Measurements from ENCODE around the gene SPRR2F. TPM values are rescaled to one million over a fixed set of nuclear protein-coding genes. Genes with fewer than 3 reads are reported as not detected.

Gene SPRR2F
- total RNA-seq (2022) (not detected in 2 replicates), Bru-seq, nascent RNA (percentile 21 among the genes with signal in this experiment), BruChase-seq, experiment 1, labeled RNA remaining after a 6-hour chase (percentile 20 among the genes with signal in this experiment), BruChase-seq, experiment 2, labeled RNA remaining after a 2-hour chase (percentile 24 among the genes with signal in this experiment)
- long read RNA-seq: 0 reads

- Mint-ChIP-seq H3K4me3 (ENCODE audit: unreplicated experiment) (no peak within 1 kb of the TSS), H3K9me3 (ENCODE audit: unreplicated experiment) (no peaks in the 10 kb centered on the region), H3K27ac (ENCODE audit: low read depth, unreplicated experiment) (no peak within 1 kb of the TSS), H3K36me3 (ENCODE audit: insufficient read depth, unreplicated experiment) (no peaks in the 10 kb centered on the region), H3K27me3 (ENCODE audit: insufficient read depth, unreplicated experiment) (no peaks in the 10 kb centered on the region), H3K4me1 (ENCODE audit: insufficient read depth, unreplicated experiment) (no peaks in the 10 kb centered on the region)
- TF ChIP-seq CTCF (IDR thresholded peaks at IDR 0.05; ENCODE audit: unreplicated experiment): no peak
- CTCF ChIA-PET: interaction anchor here (0.8 to 1.2 kb wide), 2 partner anchors 9 to 244 kb away, joined by 3 read pairs; no protein-coding TSS in a partner anchor
- intact Hi-C loops (cut with micrococcal nuclease): no loop called here
- BruUV-seq (replicated peaks): no TSS peak
- DNase-seq (ENCODE audit: unreplicated experiment): no peak
- POLR2A ChIA-PET: interaction anchor here (1.2 kb wide), 1 partner anchor 9 kb away, joined by 7 read pairs; no protein-coding TSS in a partner anchor
Measured at GRCh38 chr1:153113416-153113815, at the start of gene SPRR2F. Gene SPRR2F, minus strand, starts transcription at chr1:153113516. Its CDS starts 783 bp downstream, at chr1:153112733.

- Mint-ChIP-seq H3K27ac (ENCODE audit: low read depth, unreplicated experiment) (no peak overlapping the region), H3K9me3 (ENCODE audit: unreplicated experiment) (peaks cover 7% of the 10 kb centered on the region), H3K27me3 (ENCODE audit: insufficient read depth, unreplicated experiment) (no peaks in the 10 kb centered on the region), H3K36me3 (ENCODE audit: insufficient read depth, unreplicated experiment) (no peaks in the 10 kb centered on the region), H3K4me1 (ENCODE audit: insufficient read depth, unreplicated experiment) (no peaks in the 10 kb centered on the region), H3K4me3 (ENCODE audit: unreplicated experiment) (no peak overlapping the region)
- DNase-seq (ENCODE audit: unreplicated experiment): no peak
- TF ChIP-seq CTCF (IDR thresholded peaks at IDR 0.05; ENCODE audit: unreplicated experiment): no peak
- intact Hi-C loops (cut with micrococcal nuclease): no loop called here
- ChIA-PET CTCF (interaction anchor here (0.7 kb wide), 1 partner anchor 715 kb away, joined by 3 read pairs; no protein-coding TSS in a partner anchor), POLR2A (interaction anchor here (1.3 to 1.5 kb wide), 2 partner anchors 11 to 38 kb away, joined by 3 to 4 read pairs; no protein-coding TSS in a partner anchor)
- no TSS peak for BruUV-seq (replicated peaks)
Measured at GRCh38 chr1:153155541-153155940, 42.2 kb upstream of the SPRR2F start.

- Mint-ChIP-seq H3K4me3 (ENCODE audit: unreplicated experiment) (no peak overlapping the region), H3K4me1 (ENCODE audit: insufficient read depth, unreplicated experiment) (no peaks in the 10 kb centered on the region), H3K36me3 (ENCODE audit: insufficient read depth, unreplicated experiment) (no peaks in the 10 kb centered on the region), H3K27me3 (ENCODE audit: insufficient read depth, unreplicated experiment) (no peaks in the 10 kb centered on the region), H3K27ac (ENCODE audit: low read depth, unreplicated experiment) (no peak overlapping the region), H3K9me3 (ENCODE audit: unreplicated experiment) (no peaks in the 10 kb centered on the region)
- intact Hi-C loops (cut with micrococcal nuclease): no loop called here
- no TSS peak for BruUV-seq (replicated peaks)
- no peak for TF ChIP-seq CTCF (IDR thresholded peaks at IDR 0.05; ENCODE audit: unreplicated experiment)
- no peak for DNase-seq (ENCODE audit: unreplicated experiment)
- ChIA-PET POLR2A (no interaction called here), CTCF (interaction anchor here (1.8 kb wide), 1 partner anchor 41 kb away, joined by 5 read pairs; no protein-coding TSS in a partner anchor)
Measured at GRCh38 chr1:153152481-153152880, 39.2 kb upstream of the SPRR2F start.

GRCh38 chr1:153150846-153151245 is 37.5 kb upstream of the SPRR2F start, which contains the start of gene SPRR2G:
Gene SPRR2G, minus strand, starts transcription at chr1:153150890. Its CDS starts 780 bp downstream, at chr1:153150110.
- Mint-ChIP-seq H3K27ac (ENCODE audit: low read depth, unreplicated experiment) (no peak within 1 kb of the TSS), H3K9me3 (ENCODE audit: unreplicated experiment) (no peaks in the 10 kb centered on the region), H3K4me1 (ENCODE audit: insufficient read depth, unreplicated experiment) (no peaks in the 10 kb centered on the region), H3K4me3 (ENCODE audit: unreplicated experiment) (no peak within 1 kb of the TSS), H3K36me3 (ENCODE audit: insufficient read depth, unreplicated experiment) (no peaks in the 10 kb centered on the region), H3K27me3 (ENCODE audit: insufficient read depth, unreplicated experiment) (no peaks in the 10 kb centered on the region)
- intact Hi-C loops (cut with micrococcal nuclease): no loop called here
- BruUV-seq (replicated peaks): no TSS peak
- ChIA-PET CTCF (interaction anchor here (0.9 kb wide), 3 partner anchors 19 to 224 kb away, joined by 3 to 5 read pairs (median 3); no protein-coding TSS in a partner anchor), POLR2A (interaction anchor here (1.6 to 1.9 kb wide), 2 partner anchors 12 to 19 kb away, joined by 4 to 7 read pairs; no protein-coding TSS in a partner anchor)
- no peak for TF ChIP-seq CTCF (IDR thresholded peaks at IDR 0.05; ENCODE audit: unreplicated experiment)
- DNase-seq (ENCODE audit: unreplicated experiment): no peak

All from MCF 10A (cell line).